Heart right ventricle (tissue), 16 donors: Measurements from ENCODE around the gene C1QTNF6. TPM values are rescaled to one million over a fixed set of nuclear protein-coding genes. Genes with fewer than 3 reads are reported as not detected.

ENCODE experiments used
- ATAC-seq, 8 donors: fragments of 200-7000 bp; cut with Tn5 transposase; one replicate each; pipeline ENCODE4 v1.9.1; 2020; ENCODE audit warnings: mild to moderate bottlenecking in 8 of 8, moderate library complexity in 8 of 8, moderate number of reproducible peaks in 1 of 8
- DNase-seq, 2 donors: peaks; one replicate each; pipeline ENCODE4 v3.0.0-alpha.2; 2020
- H3K27ac ChIP-seq, 10 donors: fragments of 200-600 bp; sonication (generic) in 2 of 10; one replicate each; pipeline versions ENCODE4 v1.5.0 to v1.8.0; 2020 to 2022; ENCODE audit warnings: mild to moderate bottlenecking in 3 of 10
- H3K27me3 ChIP-seq, 7 donors: fragments of 200-600 bp; one replicate each; pipeline ENCODE4 v1.8.0; 2021 to 2022; ENCODE audit warnings: mild to moderate bottlenecking in 2 of 7
- H3K36me3 ChIP-seq, 9 donors: fragments of 200-600 bp; sonication (generic) in 1 of 9; one replicate each; pipeline versions ENCODE4 v1.5.0 to v1.8.0; 2020 to 2022; ENCODE audit warnings: mild to moderate bottlenecking in 2 of 9
- H3K4me1 ChIP-seq, 9 donors: fragments of 200-600 bp; sonication (generic) in 1 of 9; one replicate each; pipeline versions ENCODE4 v1.5.0 to v1.8.0; 2020 to 2022; ENCODE audit warnings: mild to moderate bottlenecking in 4 of 9
- H3K4me3 ChIP-seq, 10 donors: fragments of 200-600 bp; sonication (generic) in 2 of 10; one replicate each; pipeline versions ENCODE4 v1.5.0 to v1.8.0; 2020 to 2022; ENCODE audit warnings: mild to moderate bottlenecking in 7 of 10, moderate library complexity in 2 of 10
- H3K9me3 ChIP-seq, 11 donors: fragments of 200-600 bp in 10 of 11; sonication (generic) in 2 of 11; one replicate each; pipeline versions ENCODE4 v1.5.0 to v1.8.0; 2013 to 2022; ENCODE audit warnings: mild to moderate bottlenecking in 2 of 11, control low read depth in 1 of 11, moderate library complexity in 1 of 11
- CTCF ChIP-seq, 9 donors: fragments of 200-600 bp; sonication (generic) in 2 of 9; IDR thresholded peaks; one replicate each; pipeline versions ENCODE4 v1.5.0 to v1.8.0; 2021 to 2022; ENCODE audit warnings: antibody characterized with exemption in 9 of 9, mild to moderate bottlenecking in 5 of 9, moderate library complexity in 1 of 9
- WGBS, 2 donors: extraction: QIAGEN DNeasy Blood & Tissue Kit; methylation state at CpG; one replicate each; pipeline ENCODE4 v1.1.7; 2013; ENCODE audit warnings: inconsistent platforms in 1 of 2; 5-methylcytosine and 5-hydroxymethylcytosine counted together
- intact Hi-C, 10 donors: fragments of 100-400 bp; cut with DNase I; formaldehyde crosslinking; loops; one replicate each; pipeline versions ENCODE4 v1.11.1 to v1.14.2; 2022
- polyA plus RNA-seq, 2 donors: library from polyadenylated mRNA; stranded (reverse); fragments of 200-250 nt; gene quantifications; one replicate each; pipeline ENCODE4 v1.2.3, GENCODE V29; 2013
- total RNA-seq, 10 donors: library from RNA; stranded (reverse); fragmentation: NEBNext Ultra II Directional in 3 of 10; extraction: Animal tissue kit (Norgen Biotek cat#: 25700) in 3 of 10; gene quantifications; one replicate each; pipeline versions ENCODE4 v1.2.1 to v1.2.4, GENCODE V29; 2021 to 2023
- donor health status: Arrhythmogenic right ventricular cardiomyopathy.
- donor health status: ischemic (EF 13 %, LVEDD 7.1; RV severe dilation, severe dysfunction).
- donor health status: healthy with polysubstance abuse.
- donor health status: DM: no; HTN: yes; CAD: no.
- donor health status: DM: no; HTN: no; CAD: no.
- donor health status: ischemic (EF 25% LVEDD 6.9; RV normal size, moderate dysfunction).
- donor health status: ischemic (EF 25% LVEDD 5.7; RV mildly dilated, moderate dysfunction).
- donor health status: healthy.
- donor health status: DM: yes; HTN: yes; CAD: no.
- donor health status: Ischemic cardiomyopathy.
- donor health status: ischemic (EF 35%, LVEDD 5.7; RV mildly dilated, moderate dysfunction).
- donor health status: nonischemic (EF 11% LVEDD 7.7; RV severe dilation, severe dysfunction).
- donor health status: DM: yes; HTN: yes; CAD: no.
- donor health status: PGD.
- donor health status: ischemic (EF 29% LVEDD 5.4; RV normal size, mild dysfunction).
- donor health status: nonischemic (EF 23%, LVEDD 6.1; RV moderate dilation, normal function).

The C1QTNF6 gene
- total and polyA plus RNA-seq, 12 donors, result 0.51 to 6.4 (median 1.5) TPM

GRCh38 chr22:37144180-37144554 is 43.9 kb downstream of the C1QTNF6 start:
- H3K27me3 ChIP-seq, result peaks cover 0 to 50% (median 23%) of the 10 kb centered on the region in 7 donors
- DNase-seq, result no peak

GRCh38 chr22:37141971-37142370 is 46.1 kb downstream of the C1QTNF6 start:
- intact Hi-C loops, result no loop called here
- peaks cover 0 to 10% (median 0%) of the 10 kb centered on the region in 9 donors for H3K4me1 ChIP-seq
- DNase-seq, result no peak
- H3K9me3 ChIP-seq, result no peaks in the 10 kb centered on the region
- TF ChIP-seq CTCF (IDR thresholded peaks at IDR 0.05), result no peak
- H3K36me3 ChIP-seq, result no peaks in the 10 kb centered on the region
- no peak overlapping the region for H3K27ac ChIP-seq
- WGBS, 2 donors, result 62 to 68% methylated on average over 6 of the region's 6 CpGs
- no peak overlapping the region for H3K4me3 ChIP-seq
- no peak for ATAC-seq
- peaks cover 0 to 41% (median 19%) of the 10 kb centered on the region in 7 donors for H3K27me3 ChIP-seq

More at GRCh38 chr22:37144180-37144554, 43.9 kb downstream of the C1QTNF6 start:
- Histone ChIP-seq H3K4me1 (peaks cover 0 to 10% (median 0%) of the 10 kb centered on the region in 9 donors), H3K4me3 (no peak overlapping the region), H3K27ac (no peak overlapping the region), H3K36me3 (no peaks in the 10 kb centered on the region), H3K9me3 (no peaks in the 10 kb centered on the region)
- 82 to 87% methylated on average over 10 of the region's 10 CpGs for WGBS, 2 donors
- no peak for TF ChIP-seq CTCF (IDR thresholded peaks at IDR 0.05)
- ATAC-seq, result no peak
- intact Hi-C loops, result no loop called here

GRCh38 chr22:37141476-37141875 is 46.6 kb downstream of the C1QTNF6 start:
- intact Hi-C loops, result no loop called here
- Histone ChIP-seq H3K27ac (no peak overlapping the region), H3K4me1 (peaks cover 0 to 10% (median 0%) of the 10 kb centered on the region in 9 donors), H3K4me3 (no peak overlapping the region), H3K27me3 (peaks cover 0 to 44% (median 19%) of the 10 kb centered on the region in 7 donors), H3K36me3 (peaks cover 0 to 2% (median 0%) of the 10 kb centered on the region in 9 donors), H3K9me3 (no peaks in the 10 kb centered on the region)
- no peak for TF ChIP-seq CTCF (IDR thresholded peaks at IDR 0.05)
- 86 to 90% methylated on average over 10 of the region's 10 CpGs for WGBS, 2 donors
- no peak for ATAC-seq
- no peak for DNase-seq

GRCh38 chr22:37140686-37141323 is 47.2 kb downstream of the C1QTNF6 start:
- Histone ChIP-seq H3K27ac (no peak overlapping the region), H3K36me3 (peaks cover 0 to 7% (median 0%) of the 10 kb centered on the region in 9 donors), H3K27me3 (peaks cover 0 to 41% (median 19%) of the 10 kb centered on the region in 7 donors), H3K4me3 (no peak overlapping the region), H3K9me3 (no peaks in the 10 kb centered on the region), H3K4me1 (peaks cover 0 to 10% (median 0%) of the 10 kb centered on the region in 9 donors)
- ATAC-seq (no peak), DNase-seq (no peak)
- intact Hi-C loops, result no loop called here
- WGBS, 2 donors, result 85 to 89% methylated on average over 16 of the region's 16 CpGs
- no peak for TF ChIP-seq CTCF (IDR thresholded peaks at IDR 0.05)
